GM23248 (cell line): ENCODE data around the gene SSU72. TPM values are rescaled to one million over a fixed set of nuclear protein-coding genes. Genes with fewer than 3 reads are reported as not detected.
"Not testable (repeated sequence)": the region's sequence is repeated elsewhere in the genome, so short reads cannot be mapped to it uniquely, and the experiment has no call there.

Experiments
- DNase-seq: peaks from one replicate; pipeline ENCODE4 v3.0.0-alpha.2; 2015
- H2AFZ ChIP-seq: fragments of 200-600 bp; sonication (generic); 2 replicates; pipeline ENCODE4 v1.6.1; 2016; ENCODE audit warnings: antibody characterized with exemption
- H3F3A ChIP-seq: fragments of 200-600 bp; sonication (generic); 2 replicates; pipeline ENCODE4 v1.6.1; 2016; ENCODE audit warnings: mild to moderate bottlenecking, antibody characterized with exemption, mixed run types; ENCODE audit not compliant: insufficient read depth
- H3K27ac ChIP-seq: fragments of 200-600 bp; sonication (generic); 2 replicates; pipeline ENCODE4 v1.5.1; 2016; ENCODE audit warnings: mild to moderate bottlenecking
- H3K27me3 ChIP-seq: fragments of 200-600 bp; sonication (generic); replicated peaks from 2 replicates; pipeline ENCODE4 v1.6.1; 2016; ENCODE audit warnings: mild to moderate bottlenecking; ENCODE audit not compliant: insufficient read depth
- H3K36me3 ChIP-seq: fragments of 200-600 bp; sonication (generic); 2 replicates; pipeline ENCODE4 v1.6.1; 2016; ENCODE audit warnings: low read depth, mild to moderate bottlenecking
- H3K4me1 ChIP-seq: fragments of 200-600 bp; sonication (generic); 2 replicates; pipeline ENCODE4 v1.6.1; 2016; ENCODE audit warnings: mild to moderate bottlenecking; ENCODE audit not compliant: insufficient read depth
- H3K4me2 ChIP-seq: fragments of 200-600 bp; sonication (generic); one replicate; pipeline ENCODE4 v1.6.1; 2016; ENCODE audit warnings: mild to moderate bottlenecking; ENCODE audit not compliant: unreplicated experiment
- H3K4me3 ChIP-seq: fragments of 200-600 bp; sonication (generic); 2 replicates; pipeline ENCODE4 v1.5.1; 2016; ENCODE audit warnings: mild to moderate bottlenecking
- H3K79me2 ChIP-seq: fragments of 200-600 bp; sonication (generic); 2 replicates; pipeline ENCODE4 v1.6.1; 2016; ENCODE audit warnings: mild to moderate bottlenecking; ENCODE audit not compliant: insufficient read depth
- H3K9ac ChIP-seq: fragments of 200-600 bp; sonication (generic); 2 replicates; pipeline ENCODE4 v1.6.1; 2016; ENCODE audit warnings: mild to moderate bottlenecking
- H3K9me2 ChIP-seq: fragments of 200-600 bp; sonication (generic); 2 replicates; pipeline ENCODE4 v1.6.1; 2016; ENCODE audit warnings: mixed run types, mild to moderate bottlenecking, moderate library complexity; ENCODE audit not compliant: insufficient read depth
- H3K9me3 ChIP-seq: fragments of 200-600 bp; sonication (generic); one replicate; pipeline ENCODE4 v1.6.1; 2017; ENCODE audit warnings: low read depth
- H4K20me1 ChIP-seq: fragments of 200-600 bp; sonication (generic); 2 replicates; pipeline ENCODE4 v1.6.0; 2016; ENCODE audit not compliant: insufficient read depth
- EZH2 ChIP-seq: fragments of 200-600 bp; sonication (generic); IDR thresholded peaks from 2 replicates; pipeline ENCODE4 v1.6.1; 2018; ENCODE audit warnings: antibody characterized with exemption, mild to moderate bottlenecking; ENCODE audit not compliant: insufficient read depth, poor library complexity, severe bottlenecking
- EZH2phosphoT487 ChIP-seq: fragments of 200-600 bp; sonication (generic); IDR thresholded peaks from 2 replicates; pipeline ENCODE4 v1.6.1; 2018; ENCODE audit warnings: antibody characterized with exemption, moderate library complexity, mild to moderate bottlenecking, low read depth; ENCODE audit not compliant: insufficient read depth
- WGBS, 2 experiments: methylation state at CpG; one replicate each; pipeline ENCODE4 v1.1.6; 2015 to 2017; ENCODE audit warnings: low lambda C conversion rate in 2 of 2, low coverage in 1 of 2; ENCODE audit errors: missing lambda C conversion rate in 2 of 2; 5-methylcytosine and 5-hydroxymethylcytosine counted together
- in situ Hi-C: fragments of 300-500 bp; cut with MboI; formaldehyde crosslinking; loops from 2 replicates; pipeline ENCODE4 v1.15.0; 2020
- polyA plus RNA-seq: library from polyadenylated mRNA; unstranded; fragments of >200 nt; fragmentation: Nextera tagmentation; extraction: Ambion mirVana; gene quantifications from 2 replicates; pipeline ENCODE4 v1.2.1, GENCODE V29; 2016
- total RNA-seq: library from RNA; depleted of rRNA; stranded (reverse); fragments of >200 nt; shearing (Covaris generic); gene quantifications from 2 replicates; pipeline ENCODE4 v1.2.3, GENCODE V29; 2014

SSU72 gene
- total and polyA plus RNA-seq, 2 experiments from 2014 or later, result 69.2 to 204 TPM

- no peaks in the 10 kb centered on the region for H3K27me3 ChIP-seq
- H3K27ac ChIP-seq, result no peak overlapping the region
- 93 to 98% methylated on average over 20 to 31 of the region's 31 CpGs for WGBS, 2 experiments
- peaks cover 12% of the 10 kb centered on the region; the same call in 1 of the 2 replicates for H3F3A ChIP-seq
- H3K4me2 ChIP-seq, result no peak overlapping the region
- H3K9me2 ChIP-seq, result no peaks in the 10 kb centered on the region
- no peaks in the 10 kb centered on the region for H4K20me1 ChIP-seq
- in situ Hi-C loops, result no loop called here
- H3K9ac ChIP-seq, result no peak overlapping the region
- no peak for TF ChIP-seq EZH2phosphoT487
- no peak for TF ChIP-seq EZH2
- H3K4me1 ChIP-seq, result no peaks in the 10 kb centered on the region
- H3K79me2 ChIP-seq, result 0 out of 2 replicates have a peak, but pooled peaks cover 6% of the 10 kb centered on the region
- no peak overlapping the region for H3K4me3 ChIP-seq
- H3K9me3 ChIP-seq, result no peaks in the 10 kb centered on the region
- H2AFZ ChIP-seq, result no peak overlapping the region
- peaks cover 12% of the 10 kb centered on the region; the same call in 1 of the 2 replicates for H3K36me3 ChIP-seq
- no peak for DNase-seq
These were observed 47.4 kb downstream of the SSU72 start for GRCh38 chr1:1527092-1527816.

GRCh38 chr1:1526476-1526875, 48.2 kb downstream of the SSU72 start:
- H3K4me3 ChIP-seq, H3K9me2 ChIP-seq, H3K4me1 ChIP-seq, H4K20me1 ChIP-seq, in situ Hi-C loops, H3F3A ChIP-seq, H3K4me2 ChIP-seq, H3K27ac ChIP-seq, DNase-seq, H3K9me3 ChIP-seq, H2AFZ ChIP-seq, H3K9ac ChIP-seq, H3K27me3 ChIP-seq: not testable (repeated sequence)
- WGBS, 2 experiments, result 93 to 99% methylated on average over 12 to 13 of the region's 21 CpGs
- H3K36me3 ChIP-seq, result peaks cover 12% of the 10 kb centered on the region; the same call in 1 of the 2 replicates
- 0 out of 2 replicates have a peak, but pooled peaks cover 12% of the 10 kb centered on the region for H3K79me2 ChIP-seq

- H2AFZ ChIP-seq, H3K36me3 ChIP-seq, H3K4me2 ChIP-seq, H3K4me3 ChIP-seq, H3K9ac ChIP-seq, H3K27me3 ChIP-seq, in situ Hi-C loops, H3K9me2 ChIP-seq, H3K9me3 ChIP-seq, H3F3A ChIP-seq, H3K4me1 ChIP-seq, DNase-seq, H3K27ac ChIP-seq, H4K20me1 ChIP-seq: not testable (repeated sequence)
- peaks cover 14% of the 10 kb centered on the region; the same call in 1 of the 2 replicates for H3K79me2 ChIP-seq
- WGBS, 2 experiments, result 93 to 97% methylated on average over 23 to 25 of the region's 30 CpGs
These were observed 49.8 kb downstream of the SSU72 start for GRCh38 chr1:1524750-1525383.

GRCh38 chr1:1523651-1524050, 51.0 kb downstream of the SSU72 start:
- H3K4me3 ChIP-seq, H3K9me2 ChIP-seq, H3K4me2 ChIP-seq, H2AFZ ChIP-seq, H3K9ac ChIP-seq, H3K9me3 ChIP-seq, H3F3A ChIP-seq, in situ Hi-C loops, H3K27me3 ChIP-seq, H3K36me3 ChIP-seq, H3K27ac ChIP-seq, H4K20me1 ChIP-seq, H3K4me1 ChIP-seq, DNase-seq: not testable (repeated sequence)
- peaks cover 14% of the 10 kb centered on the region; the same call in 1 of the 2 replicates for H3K79me2 ChIP-seq
- whole genome bisulfite sequencing, 2 experiments, result 92 to 94% methylated on average over 17 of the region's 17 CpGs

- in situ Hi-C loops, H3K36me3 ChIP-seq, H3K4me2 ChIP-seq, DNase-seq, H3K4me1 ChIP-seq, H3F3A ChIP-seq, H3K27me3 ChIP-seq, H3K27ac ChIP-seq, H3K9me3 ChIP-seq, H2AFZ ChIP-seq, H3K9ac ChIP-seq, H3K9me2 ChIP-seq, H4K20me1 ChIP-seq, H3K4me3 ChIP-seq: not testable (repeated sequence)
- WGBS, 2 experiments, result 96 to 98% methylated on average over 19 to 30 of the region's 31 CpGs
- peaks cover 14% of the 10 kb centered on the region; the same call in 1 of the 2 replicates for H3K79me2 ChIP-seq
These were observed 51.4 kb downstream of the SSU72 start for GRCh38 chr1:1523226-1523625.

GRCh38 chr1:1522536-1522935, 52.1 kb downstream of the SSU72 start:
- H2AFZ ChIP-seq, H3K27ac ChIP-seq, H3K9me3 ChIP-seq, H3K36me3 ChIP-seq, H3K4me3 ChIP-seq, DNase-seq, H3K27me3 ChIP-seq, H3K9ac ChIP-seq, H3K4me1 ChIP-seq, H3F3A ChIP-seq, H4K20me1 ChIP-seq, H3K4me2 ChIP-seq, in situ Hi-C loops, H3K9me2 ChIP-seq: not testable (repeated sequence)
- 94 to 96% methylated on average over 23 to 30 of the region's 30 CpGs for WGBS, 2 experiments
- peaks cover 14% of the 10 kb centered on the region for H3K79me2 ChIP-seq
